Fibroblast of pulmonary artery (primary cell): Measurements from ENCODE around the gene C10orf53.
A peak's percentile ranks its signal among the peaks of the same experiment; 100 is the strongest.

Source experiments
- DNase-seq: peaks from one replicate; pipeline ENCODE4 v3.0.0-alpha.2; 2010; ENCODE audit warnings: low read depth
- H3K4me3 ChIP-seq: replicated peaks from 2 replicates; pipeline ENCODE4 v1.5.1; 2011; ENCODE audit warnings: low read depth, mild to moderate bottlenecking, control low read depth, low read length, moderate library complexity
- TF ChIP-seq, protein P1 (sequence below): IDR thresholded peaks from 2 replicates; pipeline ENCODE4 v1.5.1; 2011; ENCODE audit warnings: mild to moderate bottlenecking, control low read depth, low read length, inconsistent platforms; ENCODE audit errors: missing control alignments

The C10orf53 gene, protein sequence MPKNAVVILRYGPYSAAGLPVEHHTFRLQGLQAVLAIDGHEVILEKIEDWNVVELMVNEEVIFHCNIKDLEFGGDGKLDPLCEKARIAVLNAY

DNA sequence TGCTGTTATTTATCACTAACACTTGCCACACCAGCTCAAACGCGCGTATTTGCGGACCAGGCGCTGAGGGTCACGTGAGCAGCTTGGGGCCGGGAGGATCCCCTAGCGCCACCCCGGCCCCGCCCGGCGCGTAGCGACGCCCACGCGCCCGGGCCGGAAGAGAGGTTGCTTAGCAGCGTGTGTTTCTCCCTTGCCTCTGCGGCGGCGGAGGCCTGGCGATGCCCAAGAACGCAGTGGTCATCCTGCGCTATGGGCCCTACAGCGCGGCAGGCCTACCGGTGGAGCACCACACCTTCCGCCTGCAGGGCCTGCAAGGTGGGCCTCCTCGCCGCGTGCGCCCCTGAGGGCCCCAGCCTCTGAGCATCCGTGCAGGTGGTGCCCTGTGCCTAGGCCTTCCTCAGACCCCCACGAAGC lies at the start of gene C10orf53:
Gene C10orf53, plus strand, starts transcription at position 172 of the 414 bp plus-strand sequence. Its CDS starts 47 bp downstream, at position 219.
- TF ChIP-seq, protein P1, sequence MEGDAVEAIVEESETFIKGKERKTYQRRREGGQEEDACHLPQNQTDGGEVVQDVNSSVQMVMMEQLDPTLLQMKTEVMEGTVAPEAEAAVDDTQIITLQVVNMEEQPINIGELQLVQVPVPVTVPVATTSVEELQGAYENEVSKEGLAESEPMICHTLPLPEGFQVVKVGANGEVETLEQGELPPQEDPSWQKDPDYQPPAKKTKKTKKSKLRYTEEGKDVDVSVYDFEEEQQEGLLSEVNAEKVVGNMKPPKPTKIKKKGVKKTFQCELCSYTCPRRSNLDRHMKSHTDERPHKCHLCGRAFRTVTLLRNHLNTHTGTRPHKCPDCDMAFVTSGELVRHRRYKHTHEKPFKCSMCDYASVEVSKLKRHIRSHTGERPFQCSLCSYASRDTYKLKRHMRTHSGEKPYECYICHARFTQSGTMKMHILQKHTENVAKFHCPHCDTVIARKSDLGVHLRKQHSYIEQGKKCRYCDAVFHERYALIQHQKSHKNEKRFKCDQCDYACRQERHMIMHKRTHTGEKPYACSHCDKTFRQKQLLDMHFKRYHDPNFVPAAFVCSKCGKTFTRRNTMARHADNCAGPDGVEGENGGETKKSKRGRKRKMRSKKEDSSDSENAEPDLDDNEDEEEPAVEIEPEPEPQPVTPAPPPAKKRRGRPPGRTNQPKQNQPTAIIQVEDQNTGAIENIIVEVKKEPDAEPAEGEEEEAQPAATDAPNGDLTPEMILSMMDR, result no peak
- peak within 1 kb of the TSS; percentile 38 for H3K4me3 ChIP-seq
- peak; percentile 63 for DNase-seq

GRCh38 chr10:49631975-49632374 lies 47.5 kb upstream of the C10orf53 start:
- H3K4me3 ChIP-seq, result no peak overlapping the region
- TF ChIP-seq, protein P1, result no peak
- no peak for DNase-seq

GRCh38 chr10:49632406-49633317 lies 46.8 kb upstream of the C10orf53 start:
- DNase-seq, result no peak
- no peak overlapping the region for H3K4me3 ChIP-seq
- TF ChIP-seq, protein P1, result no peak

DNA sequence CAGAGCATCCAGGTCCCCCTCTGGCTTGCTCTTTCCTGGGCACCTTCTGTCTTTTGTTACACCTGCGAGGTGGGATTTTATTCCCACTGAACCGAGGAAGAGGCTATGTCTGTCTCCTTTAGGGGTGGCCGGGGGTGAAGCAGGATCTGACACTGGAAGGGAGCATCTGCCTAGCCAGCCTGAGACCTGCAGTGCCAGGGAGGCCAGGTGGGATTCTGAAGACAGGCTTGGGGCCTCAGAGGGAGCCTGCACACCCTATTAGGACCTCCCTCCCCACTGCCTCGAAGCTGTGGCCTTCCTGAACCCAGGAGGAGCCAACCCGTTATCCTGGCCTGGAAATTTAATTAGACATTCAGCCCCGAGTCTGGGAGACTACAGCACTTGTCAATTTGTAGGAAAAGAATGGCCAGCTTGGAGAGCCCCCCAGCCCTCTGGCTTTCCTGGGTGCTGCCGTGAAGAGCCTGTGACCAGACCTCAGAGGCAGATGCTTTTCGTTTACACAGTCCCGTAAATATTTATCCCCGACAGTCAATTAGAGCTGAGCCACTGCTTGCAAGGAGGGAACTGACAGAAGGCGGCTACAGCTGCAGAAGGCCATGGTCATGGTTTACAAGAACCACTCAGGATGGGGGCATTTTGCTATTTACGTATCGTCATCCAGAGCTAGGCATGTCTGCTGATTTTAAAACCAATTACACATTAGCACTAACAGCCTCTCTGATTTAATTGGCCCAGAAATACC lies 46.0 kb upstream of the C10orf53 start:
- no peak for DNase-seq
- TF ChIP-seq, protein P1, result no peak
- H3K4me3 ChIP-seq, result no peak overlapping the region

DNA sequence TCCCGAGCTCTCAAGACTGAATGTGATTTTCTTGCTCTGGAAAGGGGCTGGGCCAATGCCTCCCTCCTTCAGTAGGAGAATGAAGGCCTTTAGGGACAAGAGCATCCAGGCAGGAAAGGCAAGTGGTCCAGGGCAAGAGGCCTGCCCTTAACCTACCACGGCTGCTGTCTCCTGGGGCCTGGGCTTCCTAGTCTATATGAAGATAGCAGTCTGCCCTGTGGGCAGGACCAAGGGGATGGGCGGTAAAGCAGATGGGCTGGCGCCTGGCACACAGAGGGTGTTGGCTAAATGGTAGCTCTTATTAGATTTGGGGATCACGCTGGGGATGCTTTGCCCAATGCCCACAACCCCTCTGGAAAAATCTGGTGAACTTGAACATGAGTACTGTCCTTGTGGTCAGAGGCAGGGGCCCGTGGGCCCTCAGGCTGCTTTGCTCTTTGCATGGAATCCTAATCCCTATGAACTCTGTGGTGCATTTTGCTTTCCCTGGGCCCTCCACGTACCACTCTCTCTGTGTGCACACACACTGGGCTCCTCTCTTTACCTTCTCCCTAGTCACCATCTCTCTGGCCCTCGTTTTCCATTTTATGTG lies 45.3 kb upstream of the C10orf53 start:
- DNase-seq, result no peak
- H3K4me3 ChIP-seq, result no peak overlapping the region
- TF ChIP-seq, protein P1, result no peak

GRCh38 chr10:49642311-49642710 lies 37.1 kb upstream of the C10orf53 start:
- DNase-seq, result no peak
- H3K4me3 ChIP-seq, result no peak overlapping the region
- TF ChIP-seq, protein P1, result no peak
